GM19467 (cell line): Measurements from ENCODE around the gene MUTYH.
A peak's percentile ranks its signal among the peaks of the same experiment; 100 is the strongest.
"Not testable (repeated sequence)": the region's sequence is repeated elsewhere in the genome, so short reads cannot be mapped to it uniquely, and the experiment has no call there.

ENCODE experiments used
- ATAC-seq: cut with Tn5 transposase; IDR thresholded peaks from one replicate; pipeline ENCODE4 v1.9.1; 2021; ENCODE audit warnings: mild to moderate bottlenecking, moderate library complexity; ENCODE audit not compliant: unreplicated experiment

MUTYH gene

DNA sequence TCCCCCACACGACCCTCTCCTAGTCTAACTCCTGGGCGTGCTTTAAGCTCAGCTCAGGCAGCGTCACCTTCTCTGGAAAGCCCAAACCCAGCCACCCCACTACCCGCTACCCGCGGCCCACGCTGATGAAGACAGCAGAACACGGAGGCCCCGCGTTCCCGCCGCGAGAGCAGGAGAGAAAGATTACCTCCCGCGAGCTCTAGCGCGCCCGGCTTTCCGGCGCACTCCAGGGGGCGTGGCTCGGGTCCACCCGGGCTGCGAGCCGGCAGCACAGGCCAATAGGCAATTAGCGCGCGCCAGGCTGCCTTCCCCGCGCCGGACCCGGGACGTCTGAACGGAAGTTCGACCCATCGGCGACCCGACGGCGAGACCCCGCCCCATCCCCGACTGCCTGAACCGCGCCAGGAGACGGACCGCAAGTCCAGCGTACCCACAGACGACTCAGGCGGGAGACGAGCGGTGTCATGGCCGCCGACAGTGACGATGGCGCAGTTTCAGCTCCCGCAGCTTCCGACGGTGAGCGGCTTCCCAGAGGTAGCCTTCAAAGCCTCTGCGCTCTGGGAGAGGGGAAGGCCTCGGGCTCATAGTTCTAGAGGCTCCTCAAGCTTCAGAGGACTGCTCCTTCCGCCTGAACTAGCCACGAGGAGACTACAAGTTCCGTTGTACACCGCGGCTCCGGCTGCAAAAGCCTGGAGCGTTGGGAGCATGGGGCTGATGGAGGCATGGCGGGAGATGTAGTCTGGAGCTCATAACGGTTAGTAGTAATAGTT lies at the start of gene MUTYH, which contains the start of gene TOE1:
MUTYH (minus strand) TSS at position 652 of the 770 bp plus-strand sequence. CDS start 5,935 bp downstream, outside the sequence.
TOE1 (plus strand) TSS at position 382 of the 770 bp plus-strand sequence; CDS start at position 465, 83 bp downstream.
- peak; percentile 81 for ATAC-seq

DNA sequence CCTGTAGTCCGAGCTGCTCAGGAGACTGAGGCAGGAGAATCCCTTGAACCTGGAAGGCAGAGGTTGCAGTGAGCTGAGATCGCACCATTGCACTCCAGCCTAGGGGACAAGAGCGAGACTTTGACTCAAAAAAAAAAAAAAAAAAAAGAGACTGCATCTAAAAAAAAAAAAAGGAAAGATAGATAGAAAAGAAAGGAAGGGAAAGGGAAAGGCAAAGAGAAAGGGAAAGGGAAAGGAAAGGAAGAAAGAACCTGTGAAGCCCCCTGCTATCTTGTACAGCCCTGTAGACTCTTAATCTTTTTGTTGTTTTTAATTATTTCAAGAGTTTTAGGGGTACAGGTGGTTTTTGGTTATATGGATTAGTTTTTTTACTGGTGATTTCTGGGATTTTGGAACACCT lies 46.0 kb upstream of the MUTYH start:
- no peak for ATAC-seq

DNA sequence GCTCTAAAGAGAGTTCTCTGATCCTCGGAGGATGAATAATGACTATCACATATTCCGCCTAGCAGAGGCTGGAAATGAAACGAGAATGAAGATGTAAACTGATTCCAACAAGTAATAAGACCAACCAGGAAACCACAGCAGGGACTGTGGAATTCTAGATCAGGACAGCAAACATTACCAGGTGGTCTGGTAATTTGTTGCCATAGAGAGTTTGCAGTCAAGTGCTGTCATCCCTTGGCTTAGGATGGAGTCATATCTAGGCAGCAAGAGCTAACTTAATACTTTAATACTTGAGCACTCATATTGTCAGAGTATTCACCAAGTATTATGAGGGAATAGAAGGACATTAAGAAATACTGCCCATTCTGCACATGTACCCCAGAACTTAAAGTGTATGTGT lies 45.1 kb upstream of the MUTYH start:
- ATAC-seq, result no peak

DNA sequence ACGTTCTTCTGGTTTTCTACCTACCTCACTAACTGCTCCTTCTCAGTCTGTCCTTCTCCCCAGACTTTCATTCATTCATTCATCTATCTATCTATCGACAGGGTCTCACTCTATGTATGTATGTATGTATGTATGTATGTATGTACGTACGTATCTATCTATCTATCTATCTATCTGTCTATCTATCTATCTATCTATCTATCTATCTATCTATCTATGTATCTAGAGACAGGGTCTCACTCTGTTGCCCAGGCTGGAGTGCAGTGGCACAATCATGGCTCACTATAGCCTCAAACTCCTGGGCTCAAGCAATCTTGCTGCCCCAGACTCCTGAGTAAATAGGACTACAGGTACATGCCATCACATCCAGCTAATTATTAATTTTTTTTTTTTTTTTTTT lies 44.0 kb upstream of the MUTYH start:
- ATAC-seq, result not testable (repeated sequence)

DNA sequence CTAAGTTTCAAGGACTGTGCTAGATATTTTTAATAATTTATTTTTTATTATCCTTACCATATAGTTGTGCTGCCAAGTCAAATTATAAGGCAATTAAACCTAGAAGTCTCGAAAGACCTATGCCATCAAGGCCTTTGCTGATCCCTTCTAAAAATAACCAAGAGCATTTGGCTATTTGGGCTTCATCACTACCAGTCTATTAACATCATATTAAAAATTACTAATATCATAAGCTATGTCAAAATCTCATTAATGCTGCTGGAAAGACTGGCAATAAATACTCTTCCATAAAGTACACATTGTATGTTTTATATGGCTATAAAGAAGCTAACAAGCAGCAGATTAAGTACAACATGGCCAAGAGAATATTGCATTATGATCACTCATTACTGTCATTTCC lies 43.0 kb upstream of the MUTYH start:
- no peak for ATAC-seq

DNA sequence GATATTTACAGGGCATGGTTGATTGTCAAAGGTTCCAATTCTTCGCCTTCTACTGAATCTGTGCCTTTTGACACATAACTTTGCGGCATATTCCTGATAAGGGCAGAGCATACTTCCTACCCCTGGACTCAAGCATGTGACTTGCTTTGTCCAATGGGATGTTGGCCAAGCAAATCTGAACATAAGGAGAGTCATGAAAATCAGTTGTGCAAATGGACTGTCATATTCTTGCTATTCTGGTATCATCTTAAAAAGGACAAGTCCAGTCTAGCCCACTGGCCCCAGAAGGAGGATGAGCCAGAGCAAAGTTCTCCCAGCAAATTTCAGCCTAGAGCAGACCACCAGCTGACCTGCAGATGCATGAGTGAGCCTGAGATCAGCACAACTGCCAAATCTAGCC lies 41.0 kb upstream of the MUTYH start:
- ATAC-seq, result no peak

DNA sequence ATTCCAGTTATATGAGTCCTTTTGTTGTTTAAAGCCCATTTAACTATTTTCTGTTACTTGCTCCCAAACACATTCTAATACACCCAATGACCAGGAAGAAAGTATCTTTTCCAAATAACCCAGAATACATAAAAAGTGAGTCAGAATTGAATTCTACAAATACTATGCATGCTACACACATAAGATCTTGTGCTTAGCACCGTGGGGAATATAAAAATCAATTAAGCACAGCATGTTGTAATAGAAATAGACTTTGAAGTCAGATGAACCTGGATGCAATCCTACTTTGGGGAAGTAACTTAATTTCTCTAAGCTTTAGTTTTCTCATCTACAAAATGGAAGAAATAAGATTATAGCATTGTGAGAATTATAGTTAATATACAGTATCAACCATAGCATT lies 40.5 kb upstream of the MUTYH start:
- ATAC-seq, result no peak

DNA sequence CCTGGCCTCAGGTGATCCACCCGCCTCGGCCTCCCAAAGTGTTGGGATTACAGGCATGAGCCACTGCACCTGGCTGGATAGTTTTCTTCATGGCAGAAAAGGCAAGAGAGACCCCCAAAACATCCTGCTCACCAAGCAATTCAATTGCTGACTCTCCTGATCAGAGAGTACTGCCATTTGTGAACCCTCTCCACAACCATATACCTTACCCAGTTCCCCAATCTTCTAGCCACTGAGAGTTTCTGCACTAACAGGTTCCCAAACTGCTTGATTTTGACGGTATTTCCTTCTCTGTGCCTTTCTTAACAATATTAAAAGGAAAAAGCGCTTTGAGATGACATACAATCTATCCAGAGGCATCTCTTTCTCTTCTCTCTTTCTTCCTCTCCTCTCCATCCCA lies 39.9 kb upstream of the MUTYH start:
- no peak for ATAC-seq

DNA sequence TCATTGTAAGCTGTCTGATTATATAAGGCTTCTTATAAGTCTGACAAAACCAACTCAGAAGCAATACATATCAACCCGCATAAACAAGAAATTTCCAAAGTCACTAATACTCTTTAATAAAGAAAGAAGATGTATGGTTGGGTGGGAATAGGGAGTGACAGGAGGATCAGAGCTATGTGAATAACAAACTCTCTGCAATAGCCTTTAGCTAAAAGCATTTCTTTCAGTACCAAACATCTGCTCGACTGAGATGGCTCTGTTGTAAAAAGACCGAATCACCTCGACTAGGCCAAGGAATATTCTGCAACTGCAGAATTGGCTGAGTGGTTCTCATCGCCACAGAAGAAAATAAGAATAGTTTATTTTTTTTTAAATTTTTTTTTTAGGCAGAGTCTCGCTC lies 39.3 kb upstream of the MUTYH start:
- no peak for ATAC-seq

DNA sequence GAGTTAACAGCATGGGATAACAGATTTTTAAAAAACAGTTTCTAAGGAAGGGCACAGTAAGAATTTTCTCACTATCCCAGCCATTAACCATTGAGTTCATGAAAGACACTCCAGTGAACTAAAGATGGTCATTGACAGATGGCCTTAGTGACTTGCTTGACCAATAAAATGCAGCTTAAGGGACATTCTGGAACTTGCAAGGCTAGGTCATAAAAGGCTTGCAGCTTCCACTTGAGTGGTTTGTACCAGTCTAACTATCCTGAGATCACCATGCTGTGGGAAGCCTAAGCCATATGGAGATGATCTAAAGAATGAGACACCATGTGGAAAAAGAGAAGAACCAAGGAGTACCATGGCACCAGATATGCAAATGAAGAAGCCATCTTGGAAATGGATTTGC lies 37.9 kb upstream of the MUTYH start:
- no peak for ATAC-seq

DNA sequence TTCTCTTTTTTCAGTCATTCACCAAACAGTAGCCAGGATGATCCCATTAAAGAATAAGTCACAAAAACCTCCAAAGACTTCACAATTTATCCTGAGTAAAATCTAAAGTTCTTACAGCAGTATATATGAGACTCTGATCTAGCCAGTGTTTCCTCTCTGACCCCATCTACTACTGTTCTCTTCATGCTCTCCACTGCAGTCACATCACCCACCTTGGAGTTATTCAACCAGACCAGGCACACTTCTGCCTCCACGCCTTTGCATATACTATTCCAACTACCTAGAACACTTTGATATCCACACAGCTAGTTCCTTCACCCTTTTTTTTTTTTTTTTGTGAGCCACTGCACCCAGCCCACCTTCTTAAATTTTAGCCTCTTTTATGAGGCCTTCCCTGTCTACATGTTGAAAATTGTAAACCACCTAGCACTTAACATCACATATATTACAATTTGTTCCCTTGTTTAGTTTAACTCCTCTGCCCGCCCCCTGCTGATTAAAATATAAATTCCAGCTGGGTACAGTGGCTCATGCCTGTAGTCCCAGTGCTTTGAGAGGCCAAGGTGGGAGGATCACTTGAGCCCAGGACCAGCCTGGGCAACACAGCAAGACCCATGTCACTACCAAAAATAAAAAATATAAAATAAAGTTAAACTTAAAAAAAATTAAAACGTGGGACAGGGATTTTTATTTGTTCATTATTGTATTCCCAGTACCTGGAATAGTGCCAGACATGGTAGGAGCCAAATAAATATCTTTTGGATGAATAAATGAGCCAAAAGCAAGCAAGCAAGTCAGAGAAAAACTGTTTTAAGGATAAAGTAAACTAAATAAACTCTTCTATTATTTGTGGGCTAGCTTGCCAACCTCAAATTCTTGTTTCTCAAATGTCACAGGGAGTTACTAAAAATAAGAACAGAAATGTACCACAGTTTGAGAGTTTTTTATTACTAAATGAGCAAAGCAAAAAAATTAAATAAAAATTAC lies 35.2 kb upstream of the MUTYH start:
- ATAC-seq, result no peak

DNA sequence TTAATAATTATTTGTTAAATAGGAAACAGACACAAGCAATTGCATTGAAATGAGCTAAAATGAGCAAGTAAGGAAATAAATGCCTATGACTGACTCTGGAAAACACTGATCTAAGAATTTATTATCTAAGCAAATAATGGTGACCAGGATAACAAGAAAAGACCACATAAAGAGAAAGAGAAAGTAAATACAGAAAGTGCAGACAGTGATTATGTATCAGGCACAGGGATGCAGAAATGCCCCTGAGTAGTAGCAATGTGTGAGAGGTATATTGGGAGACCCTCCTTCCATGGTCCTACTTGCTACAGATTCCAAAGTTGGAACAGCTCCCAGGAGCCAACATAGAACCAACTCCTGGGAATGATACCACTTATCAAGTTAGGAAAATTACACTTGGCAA lies 33.3 kb upstream of the MUTYH start:
- ATAC-seq, result no peak

DNA sequence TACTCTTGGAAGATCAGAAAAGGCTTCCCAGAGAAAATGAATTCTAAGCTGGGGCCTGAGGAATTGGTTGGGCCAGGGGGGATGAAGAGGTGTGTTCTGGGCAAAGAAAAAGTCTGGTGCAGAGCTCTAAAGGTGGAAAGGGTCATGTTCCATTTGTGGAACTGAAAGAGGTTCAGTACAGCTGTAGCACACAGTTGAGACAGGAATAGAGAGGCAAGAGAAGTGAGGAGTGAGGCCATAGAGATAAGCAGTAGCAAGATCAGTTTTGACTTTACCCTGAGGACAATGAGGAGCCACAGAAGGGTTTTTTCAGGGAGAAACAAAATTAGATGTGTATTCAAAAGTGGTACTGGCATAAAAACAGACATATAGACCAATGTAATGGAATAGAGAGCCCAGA lies 30.3 kb upstream of the MUTYH start:
- peak; percentile 65 for ATAC-seq

DNA sequence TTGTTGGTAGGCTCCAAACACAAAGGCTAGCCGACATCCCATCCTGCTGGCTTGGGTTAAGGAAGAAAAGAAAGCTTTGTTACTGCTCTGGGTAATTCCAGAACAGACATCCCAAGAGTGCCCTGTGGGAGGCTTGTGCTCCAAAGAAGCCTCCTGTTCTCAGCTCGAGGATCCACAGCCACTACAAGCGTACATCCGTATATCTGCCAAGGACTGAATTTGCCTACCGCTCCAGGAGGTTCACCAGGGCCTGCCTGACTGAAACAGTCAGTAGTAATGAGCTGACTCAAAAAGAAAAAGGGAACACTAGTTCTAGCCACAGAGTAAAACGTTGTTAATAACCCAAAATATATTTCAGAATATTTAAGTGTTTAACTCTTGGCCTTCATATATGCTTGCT lies 24.8 kb upstream of the MUTYH start:
- ATAC-seq, result no peak

DNA sequence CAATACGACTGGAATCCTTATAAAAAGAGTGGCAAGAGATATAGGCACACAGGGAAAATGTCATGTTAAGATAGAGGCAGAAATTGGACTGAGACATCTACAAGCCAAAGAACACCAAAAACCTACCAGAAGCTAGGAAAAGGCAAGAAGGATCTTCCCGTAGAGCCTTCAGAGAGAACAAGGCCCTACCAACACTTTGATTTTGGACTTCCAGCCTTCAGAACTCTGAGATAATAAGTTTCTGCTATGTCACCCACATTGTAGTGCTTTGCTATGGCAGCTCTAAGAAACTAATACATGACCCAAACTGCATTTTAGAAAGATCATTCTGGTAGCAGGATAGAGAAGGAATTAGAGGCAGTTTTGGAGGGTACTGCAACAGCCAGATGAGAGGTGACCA lies 24.1 kb upstream of the MUTYH start:
- ATAC-seq, result no peak

DNA sequence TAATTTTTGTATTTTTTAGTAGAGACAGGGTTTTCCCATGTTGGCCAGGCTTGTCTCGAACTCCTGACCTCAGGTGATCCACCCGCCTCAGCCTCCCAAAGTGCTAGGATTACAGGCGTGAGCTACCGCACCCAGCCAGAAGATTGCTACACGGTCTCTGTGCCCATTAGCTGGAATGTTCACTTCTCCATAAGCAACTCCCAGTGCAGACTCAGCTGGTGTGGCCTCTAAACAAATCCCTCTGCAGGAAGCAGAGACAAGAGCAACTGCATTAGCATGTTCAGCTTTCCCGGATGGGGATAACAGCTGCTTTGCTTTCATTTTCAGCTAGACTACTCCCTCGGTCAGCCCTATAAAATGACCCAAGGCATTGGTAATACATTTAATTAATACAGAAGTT lies 20.7 kb upstream of the MUTYH start:
- not testable (repeated sequence) for ATAC-seq

DNA sequence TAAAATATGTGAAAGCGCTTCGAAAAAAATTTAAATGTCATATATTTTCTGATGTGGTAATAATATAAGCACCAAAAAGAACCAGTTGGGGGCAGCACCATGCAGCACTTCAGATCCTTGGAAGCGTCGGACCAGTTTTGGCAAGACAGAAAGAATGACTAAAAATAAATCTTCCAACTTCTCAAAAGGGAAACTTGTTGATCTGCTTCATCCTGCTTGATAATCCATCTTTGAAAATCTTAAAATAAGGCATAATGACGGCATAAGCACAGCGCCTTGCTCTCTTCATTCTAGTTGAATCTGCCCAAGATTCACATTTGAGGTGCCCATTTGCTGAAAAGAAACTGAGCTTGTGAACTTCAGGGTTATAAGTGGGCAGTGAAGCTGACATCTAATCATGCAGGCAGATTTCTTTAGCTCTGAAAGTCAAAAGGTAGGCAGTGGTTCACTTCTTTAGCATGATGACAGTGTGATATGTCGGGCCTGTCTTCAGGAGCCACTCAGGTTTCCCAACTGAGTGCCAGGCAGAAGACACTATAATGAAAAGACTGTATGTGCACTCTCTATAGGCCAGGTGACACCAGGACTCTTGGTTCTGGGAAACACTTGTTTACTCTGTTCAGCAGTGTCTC lies 19.8 kb upstream of the MUTYH start:
- ATAC-seq, result no peak

DNA sequence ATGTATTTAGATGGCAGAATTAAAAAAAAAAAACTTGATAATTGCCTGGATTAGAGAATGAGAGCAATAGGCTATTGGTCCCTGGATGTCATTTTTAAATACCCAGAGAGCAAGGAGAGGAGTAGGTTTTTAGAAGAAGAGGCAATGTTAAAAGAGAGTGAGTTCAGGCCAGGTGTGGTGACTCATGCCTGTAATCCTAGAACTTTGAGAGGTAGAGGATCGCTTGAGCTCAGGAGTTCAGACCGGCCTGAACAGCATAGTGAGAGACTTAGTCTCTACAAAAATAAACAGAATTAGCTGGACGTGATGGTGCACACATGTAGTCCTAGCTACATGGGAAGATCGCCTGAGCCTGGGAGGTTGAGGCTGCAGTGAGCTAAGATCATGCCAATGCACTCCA lies 15.9 kb upstream of the MUTYH start:
- no peak for ATAC-seq

DNA sequence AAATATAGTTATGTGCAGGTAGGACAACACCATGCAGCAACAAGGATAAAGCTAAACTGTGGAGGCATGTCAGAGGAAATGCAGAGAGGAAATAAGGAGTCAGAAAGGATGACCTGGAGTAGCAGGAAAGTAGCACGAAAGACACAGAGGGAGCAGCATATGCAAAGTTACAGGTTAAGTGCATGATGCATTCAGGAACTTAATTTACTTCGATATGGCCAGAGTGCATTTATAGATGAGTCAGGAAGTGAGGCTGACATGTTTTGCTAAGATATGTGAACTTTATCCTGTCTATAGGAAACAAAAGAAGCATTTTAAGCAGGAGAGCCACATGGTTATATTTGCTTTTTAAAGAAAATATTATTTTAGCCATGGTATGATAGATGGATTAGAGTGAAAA lies 15.4 kb upstream of the MUTYH start:
- ATAC-seq, result no peak

DNA sequence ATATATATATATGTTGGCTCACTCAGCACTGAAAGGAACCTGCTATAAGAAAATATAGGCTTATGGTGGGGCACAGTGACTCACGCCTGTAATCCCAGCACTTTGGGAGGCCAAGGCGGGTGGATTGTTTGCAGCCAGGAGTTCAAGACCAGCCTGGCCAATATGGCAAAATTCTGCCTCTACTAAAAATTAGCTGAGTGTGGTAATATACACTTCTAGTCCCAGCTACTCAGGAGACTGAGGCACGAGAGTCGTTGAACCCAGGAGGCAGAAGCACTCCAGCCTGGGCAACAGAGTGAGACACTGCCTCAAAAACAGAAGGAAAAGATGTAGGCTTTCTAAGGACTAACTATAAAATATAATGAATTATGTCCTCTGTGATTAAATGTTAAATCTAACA lies 14.6 kb upstream of the MUTYH start:
- no peak for ATAC-seq

DNA sequence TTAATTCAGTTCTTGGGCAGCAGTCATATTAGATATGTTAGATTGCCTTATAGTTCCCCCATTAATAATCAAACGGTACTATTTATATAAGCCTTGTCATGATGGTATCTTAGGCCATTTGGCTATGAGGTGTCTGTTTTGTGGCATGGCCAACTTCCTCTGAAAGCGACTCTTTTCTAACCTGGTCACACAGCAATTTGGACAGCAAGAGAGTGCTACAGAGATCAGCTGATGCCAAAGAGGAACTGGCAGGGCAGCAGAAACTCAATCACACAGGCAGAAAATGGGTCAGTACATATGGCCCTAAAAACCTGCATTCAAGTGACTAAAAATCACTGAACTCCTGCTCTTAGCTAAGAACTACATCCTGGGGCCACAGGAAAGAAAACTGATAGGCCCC lies 13.4 kb upstream of the MUTYH start:
- no peak for ATAC-seq
